GM23338 (cell line): ENCODE results near the gene FN3K. TPM values are rescaled to one million over a fixed set of nuclear protein-coding genes. Genes with fewer than 3 reads are reported as not detected.

ENCODE experiments used
- ATAC-seq: fragments of 200-7000 bp; cut with Tn5 transposase; 3 replicates; pipeline ENCODE4 v1.9.1; 2020
- DNase-seq: peaks from one replicate; pipeline ENCODE4 v3.0.0-alpha.2; 2015; ENCODE audit warnings: low spot score
- H2AFZ ChIP-seq: fragments of 200-600 bp; sonication (generic); 2 replicates; pipeline ENCODE4 v1.8.0; 2016; ENCODE audit warnings: antibody characterized with exemption, mild to moderate bottlenecking, moderate library complexity
- H3F3A ChIP-seq: fragments of 200-600 bp; sonication (generic); replicated peaks from 2 replicates; pipeline ENCODE4 v1.8.0; 2017; ENCODE audit warnings: antibody characterized with exemption, mixed run types, low read depth
- H3K27ac ChIP-seq: fragments of 200-600 bp; sonication (generic); 2 replicates; pipeline ENCODE4 v1.6.1; 2016; ENCODE audit warnings: low read depth
- H3K27me3 ChIP-seq: fragments of 200-600 bp; sonication (generic); 2 replicates; pipeline ENCODE4 v1.8.0; 2016; ENCODE audit warnings: mild to moderate bottlenecking, mixed run types, moderate library complexity; ENCODE audit not compliant: insufficient read depth
- H3K36me3 ChIP-seq: fragments of 200-600 bp; sonication (generic); 2 replicates; pipeline ENCODE4 v1.8.0; 2016; ENCODE audit warnings: mild to moderate bottlenecking; ENCODE audit not compliant: insufficient read depth
- H3K4me1 ChIP-seq: fragments of 200-600 bp; sonication (generic); 2 replicates; pipeline ENCODE4 v1.8.0; 2016; ENCODE audit warnings: mild to moderate bottlenecking, moderate library complexity; ENCODE audit not compliant: insufficient read depth
- H3K4me2 ChIP-seq: fragments of 200-600 bp; sonication (generic); 2 replicates; pipeline ENCODE4 v1.7.1; 2017; ENCODE audit warnings: mixed run types
- H3K4me3 ChIP-seq: fragments of 200-600 bp; sonication (generic); 2 replicates; pipeline ENCODE4 v1.6.1; 2016; ENCODE audit warnings: mixed run types
- H3K79me2 ChIP-seq: fragments of 200-600 bp; sonication (generic); replicated peaks from 2 replicates; pipeline ENCODE4 v1.8.0; 2017; ENCODE audit warnings: mild to moderate bottlenecking; ENCODE audit not compliant: insufficient read depth
- H3K9me2 ChIP-seq: fragments of 200-600 bp; sonication (generic); 2 replicates; pipeline ENCODE4 v1.8.0; 2017; ENCODE audit not compliant: insufficient read depth
- H4K20me1 ChIP-seq: fragments of 200-600 bp; sonication (generic); replicated peaks from 2 replicates; pipeline ENCODE4 v1.8.0; 2017; ENCODE audit warnings: mild to moderate bottlenecking; ENCODE audit not compliant: insufficient read depth
- H3K27ac Mint-ChIP-seq: 2 replicates; pipeline ENCODE4 v1.8.0; 2020; ENCODE audit warnings: inconsistent platforms, mild to moderate bottlenecking, moderate library complexity, mixed read lengths
- H3K27me3 Mint-ChIP-seq: 3 replicates; pipeline ENCODE4 v1.8.0; 2022; ENCODE audit warnings: low read depth, mild to moderate bottlenecking, moderate library complexity, mixed read lengths, inconsistent platforms; ENCODE audit not compliant: insufficient read depth, poor library complexity
- H3K36me3 Mint-ChIP-seq: 3 replicates; pipeline ENCODE4 v1.8.0; 2021; ENCODE audit warnings: low read depth, mild to moderate bottlenecking, inconsistent platforms, moderate library complexity, mixed read lengths
- H3K4me1 Mint-ChIP-seq: 3 replicates; pipeline ENCODE4 v1.8.0; 2020; ENCODE audit warnings: mild to moderate bottlenecking, inconsistent platforms, mixed read lengths
- H3K4me3 Mint-ChIP-seq: 3 replicates; pipeline ENCODE4 v1.8.0; 2021; ENCODE audit warnings: moderate library complexity, mild to moderate bottlenecking, inconsistent platforms, mixed read lengths
- H3K9me3 Mint-ChIP-seq: 3 replicates; pipeline ENCODE4 v1.8.0; 2020; ENCODE audit warnings: moderate library complexity, mild to moderate bottlenecking, inconsistent platforms, mixed read lengths
- CREB1 ChIP-seq: fragments of 250-450 bp; sonication (Bioruptor Pico); IDR thresholded peaks from 2 replicates; pipeline ENCODE4 v1.5.0; 2020; ENCODE audit warnings: low read depth, mild to moderate bottlenecking, moderate library complexity
- REST ChIP-seq: IDR thresholded peaks from one replicate; pipeline ENCODE4 v1.6.1; 2018; ENCODE audit warnings: antibody characterized with exemption; ENCODE audit not compliant: unreplicated experiment
- polyA plus RNA-seq: library from polyadenylated mRNA; unstranded; fragments of >200 nt; fragmentation: Nextera tagmentation; extraction: Ambion mirVana; gene quantifications from 2 replicates; pipeline ENCODE4 v1.2.1, GENCODE V29; 2016
- total RNA-seq: library from RNA; depleted of rRNA; stranded (reverse); fragments of >200 nt; shearing (Covaris generic); gene quantifications from 2 replicates; pipeline ENCODE4 v1.2.3, GENCODE V29; 2014
- TF ChIP-seq, protein P1 (sequence below): fragments of 250-450 bp; sonication (Bioruptor Pico); IDR thresholded peaks from 2 replicates; pipeline ENCODE4 v1.5.0; 2020; ENCODE audit warnings: mild to moderate bottlenecking, moderate library complexity

The FN3K gene
- total and polyA plus RNA-seq, 2 experiments from 2014 or later, result 5.3 to 12.9 TPM

DNA sequence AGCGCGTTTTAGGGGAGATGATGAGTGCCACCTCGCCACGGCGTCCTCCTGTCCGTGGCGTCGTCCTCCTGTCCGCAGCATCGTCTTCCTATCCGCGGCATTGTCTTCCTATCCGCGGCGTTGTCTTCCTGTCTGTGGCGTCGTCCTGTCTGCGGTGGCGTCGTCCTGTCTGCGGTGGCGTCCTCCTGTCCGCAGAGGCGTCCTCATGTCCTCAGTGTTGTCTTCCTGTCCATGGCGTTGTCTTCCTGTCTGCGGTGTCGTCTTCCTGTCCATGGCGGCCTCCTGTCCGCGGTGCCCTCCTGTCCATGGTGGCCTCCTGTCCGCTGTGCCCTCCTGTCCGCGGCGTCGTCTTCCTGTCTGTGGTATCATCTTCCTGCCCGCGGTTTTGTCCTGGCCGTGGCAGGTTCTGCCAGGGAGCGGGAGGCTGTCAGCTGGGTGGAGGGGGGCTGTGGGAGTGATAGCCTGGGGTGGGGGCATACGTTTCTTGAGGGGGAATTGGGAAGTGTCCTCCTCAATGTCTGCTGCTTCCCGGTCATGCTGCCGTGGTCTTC lies 47.3 kb downstream of the FN3K start (continued):
- TF ChIP-seq, protein P1, sequence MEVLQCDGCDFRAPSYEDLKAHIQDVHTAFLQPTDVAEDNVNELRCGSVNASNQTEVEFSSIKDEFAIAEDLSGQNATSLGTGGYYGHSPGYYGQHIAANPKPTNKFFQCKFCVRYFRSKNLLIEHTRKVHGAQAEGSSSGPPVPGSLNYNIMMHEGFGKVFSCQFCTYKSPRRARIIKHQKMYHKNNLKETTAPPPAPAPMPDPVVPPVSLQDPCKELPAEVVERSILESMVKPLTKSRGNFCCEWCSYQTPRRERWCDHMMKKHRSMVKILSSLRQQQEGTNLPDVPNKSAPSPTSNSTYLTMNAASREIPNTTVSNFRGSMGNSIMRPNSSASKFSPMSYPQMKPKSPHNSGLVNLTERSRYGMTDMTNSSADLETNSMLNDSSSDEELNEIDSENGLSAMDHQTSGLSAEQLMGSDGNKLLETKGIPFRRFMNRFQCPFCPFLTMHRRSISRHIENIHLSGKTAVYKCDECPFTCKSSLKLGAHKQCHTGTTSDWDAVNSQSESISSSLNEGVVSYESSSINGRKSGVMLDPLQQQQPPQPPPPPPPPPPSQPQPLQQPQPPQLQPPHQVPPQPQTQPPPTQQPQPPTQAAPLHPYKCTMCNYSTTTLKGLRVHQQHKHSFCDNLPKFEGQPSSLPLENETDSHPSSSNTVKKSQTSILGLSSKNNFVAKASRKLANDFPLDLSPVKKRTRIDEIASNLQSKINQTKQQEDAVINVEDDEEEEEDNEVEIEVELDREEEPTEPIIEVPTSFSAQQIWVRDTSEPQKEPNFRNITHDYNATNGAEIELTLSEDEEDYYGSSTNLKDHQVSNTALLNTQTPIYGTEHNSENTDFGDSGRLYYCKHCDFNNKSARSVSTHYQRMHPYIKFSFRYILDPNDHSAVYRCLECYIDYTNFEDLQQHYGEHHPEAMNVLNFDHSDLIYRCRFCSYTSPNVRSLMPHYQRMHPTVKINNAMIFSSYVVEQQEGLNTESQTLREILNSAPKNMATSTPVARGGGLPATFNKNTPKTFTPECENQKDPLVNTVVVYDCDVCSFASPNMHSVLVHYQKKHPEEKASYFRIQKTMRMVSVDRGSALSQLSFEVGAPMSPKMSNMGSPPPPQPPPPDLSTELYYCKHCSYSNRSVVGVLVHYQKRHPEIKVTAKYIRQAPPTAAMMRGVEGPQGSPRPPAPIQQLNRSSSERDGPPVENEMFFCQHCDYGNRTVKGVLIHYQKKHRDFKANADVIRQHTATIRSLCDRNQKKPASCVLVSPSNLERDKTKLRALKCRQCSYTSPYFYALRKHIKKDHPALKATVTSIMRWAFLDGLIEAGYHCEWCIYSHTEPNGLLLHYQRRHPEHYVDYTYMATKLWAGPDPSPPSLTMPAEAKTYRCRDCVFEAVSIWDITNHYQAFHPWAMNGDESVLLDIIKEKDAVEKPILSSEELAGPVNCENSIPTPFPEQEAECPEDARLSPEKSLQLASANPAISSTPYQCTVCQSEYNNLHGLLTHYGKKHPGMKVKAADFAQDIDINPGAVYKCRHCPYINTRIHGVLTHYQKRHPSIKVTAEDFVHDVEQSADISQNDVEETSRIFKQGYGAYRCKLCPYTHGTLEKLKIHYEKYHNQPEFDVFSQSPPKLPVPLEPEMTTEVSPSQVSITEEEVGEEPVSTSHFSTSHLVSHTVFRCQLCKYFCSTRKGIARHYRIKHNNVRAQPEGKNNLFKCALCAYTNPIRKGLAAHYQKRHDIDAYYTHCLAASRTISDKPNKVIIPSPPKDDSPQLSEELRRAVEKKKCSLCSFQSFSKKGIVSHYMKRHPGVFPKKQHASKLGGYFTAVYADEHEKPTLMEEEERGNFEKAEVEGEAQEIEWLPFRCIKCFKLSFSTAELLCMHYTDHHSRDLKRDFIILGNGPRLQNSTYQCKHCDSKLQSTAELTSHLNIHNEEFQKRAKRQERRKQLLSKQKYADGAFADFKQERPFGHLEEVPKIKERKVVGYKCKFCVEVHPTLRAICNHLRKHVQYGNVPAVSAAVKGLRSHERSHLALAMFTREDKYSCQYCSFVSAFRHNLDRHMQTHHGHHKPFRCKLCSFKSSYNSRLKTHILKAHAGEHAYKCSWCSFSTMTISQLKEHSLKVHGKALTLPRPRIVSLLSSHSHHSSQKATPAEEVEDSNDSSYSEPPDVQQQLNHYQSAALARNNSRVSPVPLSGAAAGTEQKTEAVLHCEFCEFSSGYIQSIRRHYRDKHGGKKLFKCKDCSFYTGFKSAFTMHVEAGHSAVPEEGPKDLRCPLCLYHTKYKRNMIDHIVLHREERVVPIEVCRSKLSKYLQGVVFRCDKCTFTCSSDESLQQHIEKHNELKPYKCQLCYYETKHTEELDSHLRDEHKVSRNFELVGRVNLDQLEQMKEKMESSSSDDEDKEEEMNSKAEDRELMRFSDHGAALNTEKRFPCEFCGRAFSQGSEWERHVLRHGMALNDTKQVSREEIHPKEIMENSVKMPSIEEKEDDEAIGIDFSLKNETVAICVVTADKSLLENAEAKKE, result no peak

GRCh38 chr17:82783498-82783897 lies 48.1 kb downstream of the FN3K start:
- Mint-ChIP-seq H3K4me3 (no peak overlapping the region), H3K27ac (no peak overlapping the region), H3K4me1 (peaks cover 10% of the 10 kb centered on the region), H3K27me3 (peaks cover 16% of the 10 kb centered on the region), H3K36me3 (peaks cover 37% of the 10 kb centered on the region), H3K9me3 (peaks cover 4% of the 10 kb centered on the region; the same call in 2 of the 3 replicates)
- no peak overlapping the region for H3K27ac ChIP-seq
- H3K27me3 ChIP-seq, result no peaks in the 10 kb centered on the region
- H4K20me1 ChIP-seq, result peaks cover 9% of the 10 kb centered on the region
- H2AFZ ChIP-seq, result no peak overlapping the region
- no peaks in the 10 kb centered on the region for H3F3A ChIP-seq
- ATAC-seq, result no peak
- no peak overlapping the region for H3K4me3 ChIP-seq
- no peak overlapping the region for H3K4me2 ChIP-seq
- H3K36me3 ChIP-seq, result peaks cover 10% of the 10 kb centered on the region; the same call in 1 of the 2 replicates
- no peaks in the 10 kb centered on the region for H3K9me2 ChIP-seq
- peaks cover 45% of the 10 kb centered on the region for H3K79me2 ChIP-seq
- H3K4me1 ChIP-seq, result no peaks in the 10 kb centered on the region; the same call in 1 of the 2 replicates
- DNase-seq, result no peak
- TF ChIP-seq, protein P1, result no peak
- TF ChIP-seq CREB1 (CRISPR knock-in tag), result no peak
- TF ChIP-seq REST, result no peak
